ENCODE data around the gene PNPLA8.
"Not testable (repeated sequence)": the region's sequence is repeated elsewhere in the genome, so short reads cannot be mapped to it uniquely, and the experiment has no call there.

PNPLA8 gene

DNA sequence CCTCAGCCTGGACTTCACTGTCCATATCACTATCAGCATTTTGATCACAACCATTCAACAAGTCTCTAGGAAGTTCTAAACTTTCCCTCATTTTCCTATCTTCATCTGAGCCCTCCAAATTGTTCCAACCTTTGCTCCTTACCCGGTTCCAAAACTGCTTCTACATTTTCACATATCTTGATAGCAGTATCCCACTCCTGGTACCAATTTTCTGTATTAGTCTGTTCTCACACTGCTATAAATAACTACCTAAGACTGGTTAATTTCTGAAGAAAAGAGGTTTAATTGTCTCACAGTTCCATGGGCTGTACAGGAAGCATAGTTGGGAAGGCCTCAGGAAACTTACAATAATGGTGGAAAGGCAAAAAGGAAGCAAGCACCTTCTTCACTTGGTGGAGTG, 31.7 kb upstream of the PNPLA8 start:
- FAIRE-seq = no peak
- no peak for DNase-seq (ENCODE audit: insufficient read length, low spot score)
- TF ChIP-seq POLR2AphosphoS5 (IDR thresholded peaks at IDR 0.05; ENCODE audit: low read depth, low read length) (no peak), SPI1 (IDR thresholded peaks at IDR 0.05; ENCODE audit: low read depth, low read length) (no peak), TAF1 (IDR thresholded peaks at IDR 0.05; ENCODE audit: low read depth, low read length) (no peak), PAX5 (IDR thresholded peaks at IDR 0.05; ENCODE audit: insufficient read depth, low read length, severe bottlenecking) (no peak)

DNA sequence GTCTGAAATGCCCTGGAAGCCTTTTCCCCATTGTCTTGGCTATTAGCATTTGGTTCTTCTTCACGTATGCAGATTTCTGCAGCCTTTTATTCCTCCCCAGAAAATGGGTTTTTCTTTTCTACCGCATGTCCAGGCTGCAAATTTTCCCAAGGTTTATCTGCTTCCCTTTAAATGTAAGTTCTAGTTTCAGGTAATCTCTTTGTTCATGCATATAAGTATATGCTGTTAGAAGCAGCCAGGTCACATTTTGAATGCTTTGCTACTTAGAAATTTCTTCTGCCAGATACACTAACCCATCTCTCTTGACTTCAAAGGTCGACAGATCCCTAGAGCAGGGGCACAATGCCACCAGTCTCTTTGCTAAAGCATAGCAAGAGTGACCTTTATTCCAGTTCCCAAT, 31.3 kb upstream of the PNPLA8 start:
- DNase-seq (ENCODE audit: insufficient read length, low spot score) = no peak
- TF ChIP-seq POLR2AphosphoS5 (IDR thresholded peaks at IDR 0.05; ENCODE audit: low read depth, low read length) (no peak), PAX5 (IDR thresholded peaks at IDR 0.05; ENCODE audit: insufficient read depth, low read length, severe bottlenecking) (no peak), POLR2A (IDR thresholded peaks at IDR 0.05; ENCODE audit: low read depth, low read length) (no peak), POU2F2 (IDR thresholded peaks at IDR 0.05; ENCODE audit: low read depth, low read length) (no peak), TAF1 (IDR thresholded peaks at IDR 0.05; ENCODE audit: low read depth, low read length) (no peak), SPI1 (IDR thresholded peaks at IDR 0.05; ENCODE audit: low read depth, low read length) (no peak)

DNA sequence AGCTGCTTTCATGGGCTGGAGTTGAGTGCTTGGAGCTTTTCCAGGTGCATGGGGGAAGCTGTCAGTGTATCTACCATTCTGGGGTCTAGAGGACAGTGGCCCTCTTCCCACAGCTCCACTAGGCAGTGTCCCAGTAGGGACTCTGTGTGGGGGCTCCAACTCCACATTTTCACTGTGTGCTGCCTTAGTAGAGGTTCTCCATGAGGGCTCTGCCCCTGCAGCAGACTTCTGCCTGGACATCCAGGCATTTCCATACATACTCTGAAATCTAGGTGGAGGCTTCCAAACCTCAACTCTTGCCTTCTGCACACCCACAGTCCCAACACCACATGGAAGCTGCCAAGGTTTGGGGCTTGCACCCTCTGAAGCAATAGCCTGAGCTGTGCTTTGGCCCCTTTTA, 30.7 kb upstream of the PNPLA8 start:
- not testable (repeated sequence) for DNase-seq (ENCODE audit: insufficient read length, low spot score); FAIRE-seq

More for the DNA sequence above, 31.3 kb upstream of the PNPLA8 start:
- no peak for FAIRE-seq

DNA sequence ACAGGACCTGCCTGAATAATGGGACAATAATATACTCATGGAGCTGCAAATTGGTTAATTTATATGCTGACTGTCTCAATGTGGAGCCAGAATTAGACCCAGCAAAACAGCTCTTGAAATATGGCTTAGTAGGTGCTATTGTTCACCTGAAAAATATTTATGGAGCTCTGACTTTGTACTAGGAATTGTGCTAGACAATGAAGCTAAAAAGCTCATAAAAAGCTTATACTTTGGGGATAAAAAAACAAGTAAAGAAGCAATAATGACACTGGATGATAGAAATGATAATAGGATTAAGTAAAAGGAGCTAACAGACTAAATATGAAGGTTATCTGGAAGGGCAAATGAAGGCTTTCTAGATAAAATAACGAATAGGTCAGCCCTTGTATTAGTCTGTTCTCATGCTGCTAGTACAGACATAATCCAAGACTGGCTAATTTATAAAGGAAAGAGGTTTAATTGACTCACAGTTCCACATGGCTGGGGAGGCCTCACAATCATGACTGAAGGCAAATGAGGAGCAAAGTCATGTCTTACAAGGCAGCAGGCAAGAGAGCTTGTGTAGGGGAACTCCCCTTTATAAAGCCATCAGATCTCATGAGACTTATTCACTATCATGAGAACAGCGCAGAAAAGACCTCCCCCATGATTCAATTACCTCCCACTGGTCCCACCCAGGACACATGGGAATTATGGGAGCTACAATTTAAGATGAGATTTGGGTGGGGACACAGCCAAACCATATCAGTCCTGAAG, 22.4 kb upstream of the PNPLA8 start:
- not testable (repeated sequence) for FAIRE-seq; DNase-seq (ENCODE audit: insufficient read length, low spot score)

DNA sequence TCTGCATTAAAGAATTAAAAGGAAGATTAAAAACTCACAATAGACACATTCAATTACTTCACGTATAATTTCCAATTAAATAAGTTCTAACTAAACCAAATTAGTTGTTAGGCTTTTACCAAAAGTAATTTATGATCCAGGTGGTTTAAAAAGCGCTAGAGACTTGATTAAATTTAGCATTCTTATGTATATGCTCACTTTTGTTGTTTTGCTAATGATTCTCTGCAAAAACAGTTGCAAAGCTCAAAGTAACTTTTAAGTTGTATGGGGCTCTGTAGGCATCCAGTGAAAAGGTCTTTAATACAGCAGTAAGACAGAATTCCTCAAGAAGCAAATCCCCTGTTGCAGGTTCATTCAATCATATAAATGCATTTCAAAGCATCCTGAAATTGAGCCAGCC, 15.5 kb upstream of the PNPLA8 start:
- no peak for FAIRE-seq
- TF ChIP-seq POLR2AphosphoS5 (IDR thresholded peaks at IDR 0.05; ENCODE audit: low read depth, low read length) (no peak), POU2F2 (IDR thresholded peaks at IDR 0.05; ENCODE audit: low read depth, low read length) (no peak), POLR2A (IDR thresholded peaks at IDR 0.05; ENCODE audit: low read depth, low read length) (no peak), TAF1 (IDR thresholded peaks at IDR 0.05; ENCODE audit: low read depth, low read length) (no peak), SPI1 (IDR thresholded peaks at IDR 0.05; ENCODE audit: low read depth, low read length) (no peak), PAX5 (IDR thresholded peaks at IDR 0.05; ENCODE audit: insufficient read depth, low read length, severe bottlenecking) (no peak)

DNA sequence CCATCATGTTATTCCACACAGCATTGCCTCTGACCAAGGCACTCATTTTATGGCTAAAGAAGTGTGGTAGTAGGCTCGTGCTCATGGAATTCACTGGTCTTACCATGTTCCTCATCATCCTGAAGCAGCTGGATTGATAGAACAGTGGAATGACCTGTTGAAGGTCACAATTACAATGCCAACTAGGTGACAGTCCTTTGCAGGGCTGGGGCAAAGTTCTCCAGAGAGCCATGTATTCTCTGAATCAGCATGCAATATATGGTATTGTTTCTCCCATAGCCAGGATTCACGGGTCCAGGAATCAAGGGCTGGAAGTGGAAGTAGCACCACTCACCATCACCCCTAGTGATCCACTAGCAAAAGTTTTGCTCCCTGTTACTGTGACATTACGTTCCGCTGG, 12.8 kb upstream of the PNPLA8 start:
- FAIRE-seq; DNase-seq (ENCODE audit: insufficient read length, low spot score): not testable (repeated sequence)

More for the DNA sequence above, 15.5 kb upstream of the PNPLA8 start:
- no peak for DNase-seq (ENCODE audit: insufficient read length, low spot score)

DNA sequence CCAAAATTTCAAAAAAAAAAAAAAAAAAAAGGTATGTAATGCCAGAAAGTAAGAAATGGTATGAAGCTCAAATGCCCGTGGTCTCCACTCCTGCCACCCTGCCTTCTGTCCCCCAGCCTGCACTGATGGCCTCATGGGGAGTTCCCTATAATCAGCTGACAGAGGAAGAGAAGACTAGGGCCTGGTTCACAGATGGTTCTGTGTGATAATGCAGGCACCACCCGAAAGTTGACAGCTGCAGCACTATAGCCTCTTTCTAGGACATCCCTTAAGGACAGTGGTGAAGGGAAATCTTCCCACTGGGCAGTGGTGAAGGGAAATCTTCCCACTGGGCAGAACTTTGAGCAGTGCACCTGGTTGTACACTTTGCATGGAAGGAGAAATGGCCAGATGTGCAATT, 12.3 kb upstream of the PNPLA8 start:
- DNase-seq (ENCODE audit: insufficient read length, low spot score) = not testable (repeated sequence)

DNA sequence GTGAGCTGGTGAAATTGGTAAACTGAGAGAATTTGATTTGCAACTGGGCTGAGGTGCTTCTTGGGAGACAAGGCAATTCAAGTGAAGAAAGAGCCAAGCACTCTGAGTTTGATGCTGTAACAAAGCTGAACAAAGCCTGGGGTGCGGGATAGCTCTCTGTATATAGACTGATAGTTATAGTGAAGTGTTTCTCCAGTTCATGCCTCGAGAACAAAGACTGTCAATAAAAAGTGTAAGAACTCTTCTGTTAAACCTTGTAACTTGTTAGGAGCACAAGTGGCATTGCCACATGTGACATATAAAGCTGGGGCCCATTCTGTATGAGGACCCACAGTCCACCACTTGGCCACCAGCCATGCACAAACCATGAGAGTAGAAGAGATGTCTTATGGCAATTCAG, 11.3 kb upstream of the PNPLA8 start:
- FAIRE-seq (no peak), DNase-seq (ENCODE audit: insufficient read length, low spot score) (no peak)
- TF ChIP-seq TAF1 (IDR thresholded peaks at IDR 0.05; ENCODE audit: low read depth, low read length) (no peak), POU2F2 (IDR thresholded peaks at IDR 0.05; ENCODE audit: low read depth, low read length) (no peak), SPI1 (IDR thresholded peaks at IDR 0.05; ENCODE audit: low read depth, low read length) (no peak), PAX5 (IDR thresholded peaks at IDR 0.05; ENCODE audit: insufficient read depth, low read length, severe bottlenecking) (no peak), POLR2A (IDR thresholded peaks at IDR 0.05; ENCODE audit: low read depth, low read length) (no peak), POLR2AphosphoS5 (IDR thresholded peaks at IDR 0.05; ENCODE audit: low read depth, low read length) (no peak)

More for the DNA sequence above, 12.3 kb upstream of the PNPLA8 start:
- not testable (repeated sequence) for FAIRE-seq

DNA sequence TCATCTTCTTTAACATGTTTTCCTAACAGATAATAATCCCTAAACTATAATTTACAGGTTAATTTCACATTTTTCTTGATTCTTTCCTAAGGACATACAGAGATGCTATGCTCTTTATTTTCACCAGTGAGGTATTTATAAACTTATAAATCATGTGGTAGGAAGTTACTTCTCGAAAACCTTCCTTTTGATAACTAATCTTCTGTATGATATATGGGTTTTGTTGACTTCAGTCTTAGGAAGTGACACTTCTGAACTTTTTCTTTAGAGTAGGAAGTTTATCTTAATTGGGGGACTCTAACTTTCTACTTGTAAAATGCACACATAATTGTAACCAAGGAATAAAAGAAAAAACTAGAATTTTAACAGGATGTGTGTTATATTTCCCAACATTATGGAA, 9.8 kb upstream of the PNPLA8 start:
- TF ChIP-seq SPI1 (IDR thresholded peaks at IDR 0.05; ENCODE audit: low read depth, low read length) (no peak), POLR2AphosphoS5 (IDR thresholded peaks at IDR 0.05; ENCODE audit: low read depth, low read length) (no peak), POU2F2 (IDR thresholded peaks at IDR 0.05; ENCODE audit: low read depth, low read length) (no peak), PAX5 (IDR thresholded peaks at IDR 0.05; ENCODE audit: insufficient read depth, low read length, severe bottlenecking) (no peak), TAF1 (IDR thresholded peaks at IDR 0.05; ENCODE audit: low read depth, low read length) (no peak), POLR2A (IDR thresholded peaks at IDR 0.05; ENCODE audit: low read depth, low read length) (no peak)
- DNase-seq (ENCODE audit: insufficient read length, low spot score) (no peak), FAIRE-seq (no peak)

DNA sequence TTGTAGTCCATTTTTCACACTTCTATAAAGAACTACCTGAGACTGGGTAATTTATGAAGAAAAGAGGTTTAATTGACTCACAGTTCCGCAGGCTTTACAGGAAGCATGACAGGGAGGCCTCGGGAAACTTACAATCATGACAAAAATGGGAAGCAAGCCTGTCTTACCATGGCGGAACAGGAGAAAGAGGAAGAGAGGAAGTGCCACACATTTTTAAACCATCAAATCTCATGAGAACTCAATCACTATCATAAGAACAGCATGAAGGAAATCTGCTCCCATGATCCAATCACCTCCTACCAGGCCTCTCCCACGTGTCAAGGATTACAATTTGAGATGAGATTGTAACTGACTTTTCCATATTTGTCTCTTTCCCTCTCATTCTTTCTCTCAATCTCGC, 9.3 kb upstream of the PNPLA8 start:
- DNase-seq (ENCODE audit: insufficient read length, low spot score) = no peak
- 0 out of 2 replicates have a peak, but pooled peaks have one; percentile 10 for TF ChIP-seq SPI1 (IDR thresholded peaks at IDR 0.05; ENCODE audit: low read depth, low read length)
- no peak for TF ChIP-seq POLR2A (IDR thresholded peaks at IDR 0.05; ENCODE audit: low read depth, low read length)
- FAIRE-seq = no peak

DNA sequence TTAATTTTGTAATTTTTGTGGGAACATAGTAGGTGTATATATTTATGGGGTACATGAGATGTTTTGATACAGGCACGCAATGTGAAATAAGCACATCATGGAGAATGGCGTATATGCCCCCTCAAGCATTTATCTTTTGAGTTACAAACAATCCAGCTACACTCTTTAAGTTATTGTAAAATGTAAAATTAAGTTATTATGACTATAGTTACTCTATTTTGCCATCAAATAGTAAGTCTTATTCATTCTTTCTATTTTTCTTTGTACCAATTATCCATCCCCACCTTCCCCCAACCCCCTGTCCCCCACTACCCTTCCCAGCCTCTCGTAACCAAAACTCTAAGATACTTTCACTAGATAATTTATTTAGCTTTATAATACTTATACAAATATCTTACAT, 7.8 kb upstream of the PNPLA8 start:
- TF ChIP-seq PAX5 (IDR thresholded peaks at IDR 0.05; ENCODE audit: insufficient read depth, low read length, severe bottlenecking) (no peak), SPI1 (IDR thresholded peaks at IDR 0.05; ENCODE audit: low read depth, low read length) (no peak), TAF1 (IDR thresholded peaks at IDR 0.05; ENCODE audit: low read depth, low read length) (no peak), POLR2AphosphoS5 (IDR thresholded peaks at IDR 0.05; ENCODE audit: low read depth, low read length) (no peak), POU2F2 (IDR thresholded peaks at IDR 0.05; ENCODE audit: low read depth, low read length) (no peak)
- FAIRE-seq = no peak
- DNase-seq (ENCODE audit: insufficient read length, low spot score) = no peak

All from GM12891 (cell line).